ENCODE measurements around the gene AFG1L.
"Not testable (repeated sequence)": the region's sequence is repeated elsewhere in the genome, so short reads cannot be mapped to it uniquely, and the experiment has no call there.

AFG1L gene

DNA sequence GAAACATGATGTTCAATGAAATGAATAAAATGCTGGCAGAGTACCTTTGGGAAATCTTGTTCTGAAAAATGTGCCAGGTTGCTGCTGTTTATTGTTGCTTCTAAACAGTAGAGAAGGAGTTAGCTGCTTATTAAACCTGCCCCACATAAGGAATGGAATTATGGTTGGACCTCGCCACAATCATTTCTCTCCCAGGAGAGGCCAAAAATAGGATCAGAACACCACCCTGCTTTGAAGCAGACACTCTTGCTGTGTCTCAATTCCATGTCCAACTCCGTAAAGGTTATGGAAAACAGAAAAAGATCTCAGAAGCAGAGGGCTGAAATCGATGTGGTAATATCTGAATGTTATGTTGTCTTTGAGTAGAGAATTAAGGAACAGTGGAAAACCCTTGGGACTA lies 27.9 kb downstream of the AFG1L start:
- no peak overlapping the region for H3K9ac ChIP-seq (ENCODE audit: low read depth, low read length)
- H2AFZ ChIP-seq (ENCODE audit: low read depth, low read length): no peak overlapping the region
- no peaks in the 10 kb centered on the region for H4K20me1 ChIP-seq (ENCODE audit: insufficient read depth, low read length)
- H3K4me2 ChIP-seq (ENCODE audit: insufficient read depth, low read length): no peak overlapping the region
- no peaks in the 10 kb centered on the region for H3K9me3 ChIP-seq (ENCODE audit: insufficient read depth, low read length, severe bottlenecking)
- peaks cover 23% of the 10 kb centered on the region for H3K36me3 ChIP-seq (ENCODE audit: insufficient read depth, low read length)
- no peak overlapping the region for H3K27ac ChIP-seq (ENCODE audit: low read length)
- no peak for TF ChIP-seq EZH2 (IDR thresholded peaks at IDR 0.05; ENCODE audit: borderline replicate concordance, low read depth, low read length, severe bottlenecking)
- TF ChIP-seq, protein P1, sequence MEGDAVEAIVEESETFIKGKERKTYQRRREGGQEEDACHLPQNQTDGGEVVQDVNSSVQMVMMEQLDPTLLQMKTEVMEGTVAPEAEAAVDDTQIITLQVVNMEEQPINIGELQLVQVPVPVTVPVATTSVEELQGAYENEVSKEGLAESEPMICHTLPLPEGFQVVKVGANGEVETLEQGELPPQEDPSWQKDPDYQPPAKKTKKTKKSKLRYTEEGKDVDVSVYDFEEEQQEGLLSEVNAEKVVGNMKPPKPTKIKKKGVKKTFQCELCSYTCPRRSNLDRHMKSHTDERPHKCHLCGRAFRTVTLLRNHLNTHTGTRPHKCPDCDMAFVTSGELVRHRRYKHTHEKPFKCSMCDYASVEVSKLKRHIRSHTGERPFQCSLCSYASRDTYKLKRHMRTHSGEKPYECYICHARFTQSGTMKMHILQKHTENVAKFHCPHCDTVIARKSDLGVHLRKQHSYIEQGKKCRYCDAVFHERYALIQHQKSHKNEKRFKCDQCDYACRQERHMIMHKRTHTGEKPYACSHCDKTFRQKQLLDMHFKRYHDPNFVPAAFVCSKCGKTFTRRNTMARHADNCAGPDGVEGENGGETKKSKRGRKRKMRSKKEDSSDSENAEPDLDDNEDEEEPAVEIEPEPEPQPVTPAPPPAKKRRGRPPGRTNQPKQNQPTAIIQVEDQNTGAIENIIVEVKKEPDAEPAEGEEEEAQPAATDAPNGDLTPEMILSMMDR (IDR thresholded peaks at IDR 0.05; ENCODE audit: borderline replicate concordance, extremely low read depth, low read length, poor library complexity, severe bottlenecking): no peak
- no peaks in the 10 kb centered on the region for H3K4me1 ChIP-seq (ENCODE audit: insufficient read depth, low read length)
- no peaks in the 10 kb centered on the region for H3K79me2 ChIP-seq (ENCODE audit: insufficient read depth, low read length)
- DNase-seq (no peak), ATAC-seq (ENCODE audit: insufficient read depth, low read depth) (no peak)
- H3K4me3 ChIP-seq (ENCODE audit: low read depth in 1 of 2, low read length in 2 of 2): no peak overlapping the region
- H3K27me3 ChIP-seq (ENCODE audit: insufficient read depth, low read length, poor library complexity): no peaks in the 10 kb centered on the region

DNA sequence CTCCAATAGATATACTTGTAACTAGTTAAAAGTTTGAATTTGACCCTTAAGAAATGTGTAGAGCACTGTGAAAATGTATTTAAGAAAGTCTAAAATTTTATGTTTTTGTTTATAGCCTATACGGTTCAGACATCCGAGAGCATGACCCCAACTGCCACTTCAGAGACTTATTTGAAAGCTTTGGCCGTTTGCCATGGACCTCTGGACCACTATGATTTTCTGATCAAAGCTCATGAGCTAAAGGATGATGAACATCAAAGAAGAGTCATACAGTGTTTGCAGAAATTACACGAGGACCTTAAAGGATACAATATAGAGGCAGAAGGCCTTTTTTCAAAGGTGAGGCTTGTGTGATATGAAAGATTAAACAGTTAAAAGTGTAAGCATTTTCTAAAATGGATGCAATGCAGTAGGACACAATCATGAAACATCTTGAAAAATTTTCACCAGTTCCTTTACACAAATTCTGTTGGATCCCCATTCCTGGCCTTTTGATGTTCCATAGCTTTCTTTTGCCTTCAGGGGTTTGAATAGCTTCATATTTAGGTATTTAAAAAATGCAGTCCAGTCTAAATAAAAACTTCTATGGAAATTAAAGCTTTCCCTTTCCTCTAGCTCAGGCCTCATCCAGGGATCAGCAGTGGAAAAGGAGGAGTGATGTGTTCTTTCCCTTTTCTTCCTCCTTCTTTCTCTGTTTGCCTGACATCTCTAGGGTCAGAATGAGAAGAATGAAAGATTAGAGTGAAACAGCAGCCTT lies 29.0 kb downstream of the AFG1L start:
- no peaks in the 10 kb centered on the region for H3K27me3 ChIP-seq (ENCODE audit: insufficient read depth, low read length, poor library complexity)
- H3K9me3 ChIP-seq (ENCODE audit: insufficient read depth, low read length, severe bottlenecking): no peaks in the 10 kb centered on the region
- no peak overlapping the region for H2AFZ ChIP-seq (ENCODE audit: low read depth, low read length)
- H4K20me1 ChIP-seq (ENCODE audit: insufficient read depth, low read length): no peaks in the 10 kb centered on the region
- no peaks in the 10 kb centered on the region for H3K79me2 ChIP-seq (ENCODE audit: insufficient read depth, low read length)
- H3K4me1 ChIP-seq (ENCODE audit: insufficient read depth, low read length): no peaks in the 10 kb centered on the region
- no peak overlapping the region for H3K27ac ChIP-seq (ENCODE audit: low read length)
- H3K4me3 ChIP-seq (ENCODE audit: low read depth in 1 of 2, low read length in 2 of 2): no peak overlapping the region
- no peak for TF ChIP-seq EZH2 (IDR thresholded peaks at IDR 0.05; ENCODE audit: borderline replicate concordance, low read depth, low read length, severe bottlenecking)
- TF ChIP-seq, protein P1 (IDR thresholded peaks at IDR 0.05; ENCODE audit: borderline replicate concordance, extremely low read depth, low read length, poor library complexity, severe bottlenecking): no peak
- H3K4me2 ChIP-seq (ENCODE audit: insufficient read depth, low read length): no peak overlapping the region
- H3K36me3 ChIP-seq (ENCODE audit: insufficient read depth, low read length): peaks cover 26% of the 10 kb centered on the region
- ATAC-seq (ENCODE audit: insufficient read depth, low read depth): no peak
- DNase-seq: no peak
- no peak overlapping the region for H3K9ac ChIP-seq (ENCODE audit: low read depth, low read length)

DNA sequence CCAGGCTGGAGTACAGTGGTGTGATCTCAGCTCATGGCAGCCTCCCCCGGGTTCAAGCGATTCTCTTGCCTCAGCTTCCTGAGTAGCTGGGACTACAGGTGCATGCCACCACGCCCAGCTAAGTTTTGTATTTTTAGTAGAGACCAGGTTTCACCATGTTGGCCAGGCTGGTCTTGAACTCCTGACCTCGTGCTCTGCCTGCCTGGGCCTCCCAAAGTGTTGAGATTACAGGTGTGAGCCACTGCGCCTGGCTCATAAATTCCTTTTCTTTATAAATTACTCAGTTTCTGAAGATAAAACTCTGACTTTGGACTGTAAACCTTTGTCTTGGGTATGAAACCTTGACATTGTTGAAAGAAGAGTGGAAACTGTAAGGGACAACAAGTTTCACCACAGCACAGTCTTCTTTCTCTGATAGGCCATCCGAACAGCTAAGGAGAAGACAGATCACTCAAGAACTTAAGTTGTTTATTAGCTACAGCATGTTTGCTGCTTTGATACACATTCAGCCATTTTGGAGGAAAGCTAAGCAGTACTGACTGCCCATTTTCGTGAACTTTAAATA lies 35.4 kb downstream of the AFG1L start:
- not testable (repeated sequence) for H3K27me3 ChIP-seq (ENCODE audit: insufficient read depth, low read length, poor library complexity); H3K27ac ChIP-seq (ENCODE audit: low read length); ATAC-seq (ENCODE audit: insufficient read depth, low read depth); H2AFZ ChIP-seq (ENCODE audit: low read depth, low read length); H3K9ac ChIP-seq (ENCODE audit: low read depth, low read length); H3K4me1 ChIP-seq (ENCODE audit: insufficient read depth, low read length); H3K4me3 ChIP-seq (ENCODE audit: low read depth in 1 of 2, low read length in 2 of 2); H3K9me3 ChIP-seq (ENCODE audit: insufficient read depth, low read length, severe bottlenecking); H3K79me2 ChIP-seq (ENCODE audit: insufficient read depth, low read length); DNase-seq; H3K4me2 ChIP-seq (ENCODE audit: insufficient read depth, low read length); H4K20me1 ChIP-seq (ENCODE audit: insufficient read depth, low read length)
- peaks cover 13% of the 10 kb centered on the region for H3K36me3 ChIP-seq (ENCODE audit: insufficient read depth, low read length)

DNA sequence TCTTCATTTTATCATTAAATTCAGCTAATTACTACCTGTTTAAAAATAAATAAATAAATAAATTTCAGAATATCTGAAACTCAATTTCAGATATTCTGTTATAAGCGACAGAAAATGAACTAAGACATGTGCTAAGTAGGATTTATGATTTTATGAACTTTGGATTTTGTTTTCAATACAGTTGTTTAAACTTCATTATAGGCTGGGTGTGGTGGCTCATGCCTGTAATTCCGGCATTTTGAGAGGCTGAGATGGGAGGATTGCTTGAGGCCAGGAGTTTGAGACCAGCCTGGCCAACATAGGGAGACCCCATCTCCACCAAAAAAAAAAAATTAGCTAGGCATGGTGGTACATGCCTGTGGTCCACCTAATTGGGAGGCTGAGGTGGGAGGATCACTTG lies 36.0 kb downstream of the AFG1L start:
- Histone ChIP-seq H3K4me2 (ENCODE audit: insufficient read depth, low read length) (no peak overlapping the region), H3K9me3 (ENCODE audit: insufficient read depth, low read length, severe bottlenecking) (no peaks in the 10 kb centered on the region), H3K4me1 (ENCODE audit: insufficient read depth, low read length) (no peaks in the 10 kb centered on the region), H3K79me2 (ENCODE audit: insufficient read depth, low read length) (no peaks in the 10 kb centered on the region), H3K9ac (ENCODE audit: low read depth, low read length) (no peak overlapping the region), H2AFZ (ENCODE audit: low read depth, low read length) (no peak overlapping the region), H3K27ac (ENCODE audit: low read length) (no peak overlapping the region), H3K4me3 (ENCODE audit: low read depth in 1 of 2, low read length in 2 of 2) (no peak overlapping the region), H3K36me3 (ENCODE audit: insufficient read depth, low read length) (peaks cover 9% of the 10 kb centered on the region), H3K27me3 (ENCODE audit: insufficient read depth, low read length, poor library complexity) (no peaks in the 10 kb centered on the region), H4K20me1 (ENCODE audit: insufficient read depth, low read length) (no peaks in the 10 kb centered on the region)
- ATAC-seq (ENCODE audit: insufficient read depth, low read depth) (no peak), DNase-seq (no peak)
- TF ChIP-seq EZH2 (IDR thresholded peaks at IDR 0.05; ENCODE audit: borderline replicate concordance, low read depth, low read length, severe bottlenecking): no peak
- TF ChIP-seq, protein P1 (IDR thresholded peaks at IDR 0.05; ENCODE audit: borderline replicate concordance, extremely low read depth, low read length, poor library complexity, severe bottlenecking): no peak
